Measurements from ENCODE around the gene TXLNA.
"Not testable (repeated sequence)": the region's sequence is repeated elsewhere in the genome, so short reads cannot be mapped to it uniquely, and the experiment has no call there.

The TXLNA gene

DNA sequence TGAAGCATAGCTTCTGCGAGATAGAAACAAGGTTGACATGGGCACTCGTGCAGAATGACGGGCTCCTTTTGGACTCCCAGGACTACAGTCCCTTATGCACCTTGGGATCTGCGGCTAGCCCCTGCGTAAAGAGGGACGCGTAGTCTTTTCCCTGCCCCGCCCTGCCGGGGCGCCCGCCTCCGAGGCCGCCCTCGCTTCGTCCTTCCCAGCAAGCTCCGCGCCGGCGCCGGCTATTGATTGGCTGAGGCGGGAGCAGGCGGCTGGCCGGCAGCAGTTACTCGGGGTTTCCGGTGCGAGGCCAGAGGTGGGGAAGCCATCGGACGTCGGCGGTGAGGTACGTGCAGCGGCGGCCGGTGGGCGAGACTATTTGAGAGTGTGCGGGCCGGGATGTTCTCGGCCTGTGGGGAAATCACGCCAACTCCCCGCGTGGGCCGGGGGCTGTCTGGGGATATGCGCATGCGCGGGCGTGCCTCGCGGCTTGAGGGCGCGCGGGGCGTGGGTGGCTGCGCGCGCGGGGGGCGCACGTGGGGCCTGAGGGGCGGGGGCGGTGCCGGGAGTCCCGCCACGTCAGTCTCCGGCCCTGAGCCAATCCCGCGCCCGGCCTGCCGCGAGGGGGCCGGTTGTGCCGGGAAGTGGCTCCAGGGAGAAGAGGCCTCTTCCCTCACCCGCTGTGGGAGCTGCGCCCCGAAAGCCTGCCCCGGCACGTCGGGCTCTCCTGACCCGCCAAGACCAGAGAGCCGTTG, at the start of gene TXLNA:
Gene TXLNA (plus strand): TSS at position 233 of the 743 bp plus-strand sequence. CDS start 671 bp downstream, outside the sequence.
- DNase-seq (ENCODE audit: low read depth in 2 of 2), result peak; percentile 72 to 74

DNA sequence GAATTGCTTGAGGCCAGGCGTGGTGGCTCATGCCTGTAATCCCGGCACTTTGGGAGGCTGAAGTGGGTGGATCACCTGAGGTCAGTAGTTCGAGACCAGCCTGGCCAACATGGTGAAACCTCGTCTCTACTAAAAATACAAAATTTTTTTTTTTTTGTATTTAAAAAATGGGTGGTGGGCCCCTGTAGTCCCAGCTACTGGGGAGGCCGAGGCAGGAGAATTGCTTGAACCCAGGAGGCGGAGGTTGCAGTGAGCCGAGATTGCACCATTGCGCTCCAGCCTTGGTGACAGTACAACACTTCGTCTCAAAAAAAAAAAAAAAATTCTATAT, 45.6 kb upstream of the TXLNA start:
- not testable (repeated sequence) for DNase-seq (ENCODE audit: low read depth in 2 of 2)

DNA sequence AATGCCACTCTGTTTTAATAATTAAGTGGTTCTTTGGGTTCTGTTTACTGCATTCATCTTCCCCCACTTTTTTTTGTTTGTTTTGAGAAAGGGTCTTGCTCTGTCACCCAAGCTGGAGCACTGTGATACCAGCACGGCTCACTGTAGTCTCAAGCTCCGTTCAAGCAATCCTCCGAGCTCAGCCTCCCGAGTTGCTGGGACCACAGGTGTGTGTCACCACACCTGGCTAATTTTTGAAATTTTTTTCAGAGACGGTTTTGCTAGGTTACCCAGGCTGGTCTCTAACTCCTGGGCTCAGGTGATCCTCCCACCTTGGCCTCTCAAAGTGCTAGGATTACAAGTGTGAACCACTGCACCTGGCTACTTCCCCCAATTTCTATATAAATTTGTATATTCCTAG, 42.4 kb upstream of the TXLNA start:
- no peak for DNase-seq (ENCODE audit: low read depth in 2 of 2)

DNA sequence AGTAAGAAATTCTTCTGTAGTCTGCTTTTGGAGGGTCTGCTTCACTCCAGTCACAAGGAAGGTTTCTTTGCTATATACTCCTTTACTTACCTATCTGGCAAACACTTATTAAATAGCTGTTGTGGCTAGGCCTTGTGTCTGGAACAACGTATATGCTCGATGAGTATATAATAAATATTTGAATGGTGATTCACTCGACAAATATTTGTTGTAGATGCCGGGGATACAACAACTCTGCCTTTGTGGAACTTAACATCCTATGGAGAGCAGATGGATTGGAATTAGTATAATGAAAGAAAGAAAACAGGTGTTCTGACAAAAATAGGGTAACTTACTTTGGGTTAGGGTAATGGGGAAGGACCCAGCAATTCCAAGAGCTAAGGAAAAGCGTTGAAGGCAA, 40.5 kb upstream of the TXLNA start:
- no peak for DNase-seq (ENCODE audit: low read depth in 2 of 2)

DNA sequence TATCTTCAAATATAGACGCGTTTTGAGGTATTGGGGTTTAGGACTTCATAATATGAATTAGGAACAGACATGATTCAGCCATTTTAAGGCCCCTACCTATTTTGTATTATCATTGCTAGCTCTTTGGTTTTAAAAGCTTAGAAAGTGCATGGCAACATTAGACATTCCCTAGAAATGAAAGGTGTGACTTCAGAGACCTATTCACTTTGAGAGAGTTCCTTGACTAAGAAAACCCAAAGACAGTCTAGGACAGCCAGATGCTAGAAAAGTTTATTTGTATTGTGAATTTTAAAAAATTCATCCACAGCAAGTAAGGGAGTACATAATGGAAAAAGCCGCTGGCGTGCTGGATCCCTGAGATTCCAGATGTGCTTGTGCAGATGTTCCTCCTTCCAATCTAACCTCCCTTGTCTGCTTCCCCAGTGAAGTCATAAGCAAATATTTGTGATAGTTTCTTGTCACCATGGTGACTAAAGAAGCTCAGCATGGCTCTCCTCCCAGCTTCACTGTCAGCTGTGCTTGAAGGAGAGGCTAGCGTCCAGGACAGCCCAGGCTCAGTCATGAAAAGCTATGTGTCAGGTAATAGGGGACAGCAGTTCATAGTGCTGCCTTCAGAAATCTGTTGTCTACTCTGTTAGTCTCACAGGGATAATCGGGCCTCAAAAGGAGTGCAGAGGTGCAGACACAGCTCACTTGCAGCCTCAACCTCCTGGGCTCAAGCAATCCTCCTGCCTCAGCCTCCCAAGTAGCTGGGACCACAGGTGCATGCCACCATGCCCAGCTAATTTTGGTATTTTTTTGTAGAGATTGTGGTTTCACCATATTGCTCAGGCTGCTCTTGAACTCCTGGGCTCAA, 36.8 kb upstream of the TXLNA start:
- DNase-seq (ENCODE audit: low read depth in 2 of 2), result no peak

DNA sequence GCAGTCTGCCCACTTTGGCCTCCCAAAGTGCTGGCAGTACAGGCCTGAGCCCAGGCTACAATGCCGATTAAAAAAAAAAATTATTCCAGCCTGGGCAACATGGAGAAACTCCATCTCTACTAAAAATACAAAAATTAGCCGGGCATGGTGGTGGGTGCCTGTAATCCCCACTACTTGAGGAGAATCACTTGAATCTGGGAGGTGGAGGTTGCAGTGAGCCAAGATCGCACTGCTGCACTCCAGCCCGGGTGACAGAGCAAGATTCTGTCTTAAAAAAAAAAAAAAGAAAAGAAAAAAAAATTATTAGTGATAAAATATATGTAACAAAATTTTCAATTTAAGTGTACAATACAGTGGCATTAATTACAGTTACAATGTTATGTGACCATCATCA, 36.2 kb upstream of the TXLNA start:
- not testable (repeated sequence) for DNase-seq (ENCODE audit: low read depth in 2 of 2)

DNA sequence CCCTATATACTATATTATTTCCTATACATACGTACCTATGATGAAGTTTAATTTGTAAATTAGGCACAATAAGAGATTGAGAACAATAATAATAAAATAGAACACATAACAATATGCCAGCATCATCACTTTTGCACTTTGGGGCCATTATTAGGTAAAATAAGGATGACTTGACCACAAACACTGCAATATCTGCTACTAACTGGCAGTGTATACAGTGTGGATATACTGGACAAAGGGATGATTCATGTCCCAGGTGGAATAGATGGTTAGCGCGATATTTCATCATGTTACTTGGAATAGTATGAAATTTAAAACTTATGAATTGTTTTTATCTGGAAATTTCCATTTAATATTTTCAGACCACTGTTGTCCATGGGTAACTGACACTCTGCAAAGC, 35.4 kb upstream of the TXLNA start:
- no peak for DNase-seq (ENCODE audit: low read depth in 2 of 2)

DNA sequence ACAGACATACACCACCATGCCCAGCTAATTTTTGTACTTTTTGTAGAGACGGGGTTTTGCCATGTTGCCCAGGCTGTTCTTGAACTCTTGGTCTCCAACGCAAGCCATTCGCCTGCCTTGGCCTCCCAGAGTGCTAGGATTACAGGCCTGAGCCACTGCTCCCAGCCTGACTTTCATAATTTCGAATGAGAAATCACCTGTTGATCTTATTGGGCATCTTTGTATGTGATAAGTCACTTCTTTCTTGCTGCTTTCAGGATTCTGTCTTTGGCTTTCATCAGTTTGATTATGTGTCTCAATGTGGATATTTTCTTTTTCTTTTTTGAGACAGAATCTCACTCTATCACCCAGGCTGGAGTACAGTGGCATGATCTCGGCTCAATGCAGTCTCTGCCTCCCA, 31.7 kb upstream of the TXLNA start:
- not testable (repeated sequence) for DNase-seq (ENCODE audit: low read depth in 2 of 2)

DNA sequence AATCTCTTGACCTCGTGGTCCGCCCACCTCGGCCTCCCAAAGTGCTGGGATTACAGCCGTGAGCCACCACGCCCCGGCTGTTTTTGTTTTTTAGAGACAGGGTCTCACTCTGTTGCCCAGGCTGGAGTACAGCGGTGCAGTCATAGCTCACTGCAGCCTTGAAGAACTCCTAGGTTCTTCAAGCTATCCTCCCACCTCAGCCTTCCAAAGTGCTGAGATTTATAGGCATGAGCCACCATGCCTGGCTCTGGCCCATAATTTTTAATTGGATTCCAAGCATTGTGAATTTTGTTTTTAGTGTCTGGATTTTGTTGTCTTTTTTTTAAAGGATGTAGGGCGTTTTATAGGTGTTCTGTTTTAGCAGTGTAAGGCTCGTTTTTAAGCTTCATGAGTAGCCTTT, 28.6 kb upstream of the TXLNA start:
- no peak for DNase-seq (ENCODE audit: low read depth in 2 of 2)

DNA sequence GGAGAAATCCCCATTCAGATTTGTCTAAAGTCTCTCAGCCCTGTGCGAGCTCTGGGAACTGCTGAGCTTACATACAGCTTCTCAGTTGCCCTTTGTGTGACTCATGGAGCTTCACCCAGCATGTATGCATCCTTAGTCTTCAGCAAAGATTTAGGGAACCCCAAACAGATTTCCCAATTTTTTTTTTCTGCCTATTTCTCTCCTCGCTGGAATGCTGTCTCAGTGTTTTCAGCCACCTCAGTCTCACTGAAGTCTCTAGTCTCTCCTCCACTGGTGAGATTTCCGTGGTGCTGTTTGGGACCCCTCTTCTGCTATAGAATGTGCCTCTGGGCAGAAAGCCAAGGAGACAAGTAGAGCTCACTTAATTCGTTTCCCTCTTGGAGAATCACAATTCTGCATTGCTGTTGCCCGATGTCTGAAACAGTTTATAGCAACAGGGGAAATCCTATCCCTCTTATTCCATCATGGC, 28.1 kb upstream of the TXLNA start:
- DNase-seq (ENCODE audit: low read depth in 2 of 2), result no peak

DNA sequence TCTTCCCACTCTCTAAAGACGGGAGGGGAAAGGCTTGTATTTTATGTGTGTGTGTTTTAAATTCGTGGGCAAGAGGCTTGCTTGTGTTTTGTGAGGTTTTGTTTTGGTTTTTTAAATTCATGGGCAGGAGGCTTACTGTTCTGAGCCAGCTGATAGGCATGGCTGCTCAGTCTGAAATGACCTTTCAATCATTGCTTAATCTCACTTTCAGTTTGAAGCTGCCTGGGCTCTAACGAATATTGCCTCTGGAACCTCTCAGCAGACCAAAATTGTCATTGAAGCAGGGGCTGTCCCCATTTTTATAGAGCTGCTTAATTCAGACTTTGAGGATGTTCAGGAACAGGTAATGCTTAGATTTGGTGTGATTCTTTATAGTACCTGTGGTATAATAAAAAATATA, 20.3 kb upstream of the TXLNA start:
- DNase-seq (ENCODE audit: low read depth in 2 of 2), result no peak

DNA sequence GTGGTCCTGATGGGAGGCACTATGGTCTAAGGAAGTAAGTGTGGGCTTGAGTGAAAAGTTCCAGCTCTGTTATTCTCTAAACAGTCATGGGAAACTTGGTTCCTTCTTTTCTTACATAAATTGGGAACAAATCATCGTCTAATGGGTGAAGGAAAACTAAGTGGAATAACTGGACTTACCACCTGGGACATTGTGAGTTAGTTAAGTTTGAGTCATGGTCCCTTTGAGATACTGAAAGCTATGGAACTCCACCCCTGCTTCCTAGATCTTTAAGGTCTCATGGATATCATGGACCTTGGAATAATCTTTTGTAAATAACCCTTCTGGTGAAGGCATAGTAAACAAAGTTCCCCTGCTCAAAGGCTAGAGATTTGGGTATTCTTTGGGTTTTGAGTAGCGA, 16.1 kb upstream of the TXLNA start:
- DNase-seq (ENCODE audit: low read depth in 2 of 2), result no peak

DNA sequence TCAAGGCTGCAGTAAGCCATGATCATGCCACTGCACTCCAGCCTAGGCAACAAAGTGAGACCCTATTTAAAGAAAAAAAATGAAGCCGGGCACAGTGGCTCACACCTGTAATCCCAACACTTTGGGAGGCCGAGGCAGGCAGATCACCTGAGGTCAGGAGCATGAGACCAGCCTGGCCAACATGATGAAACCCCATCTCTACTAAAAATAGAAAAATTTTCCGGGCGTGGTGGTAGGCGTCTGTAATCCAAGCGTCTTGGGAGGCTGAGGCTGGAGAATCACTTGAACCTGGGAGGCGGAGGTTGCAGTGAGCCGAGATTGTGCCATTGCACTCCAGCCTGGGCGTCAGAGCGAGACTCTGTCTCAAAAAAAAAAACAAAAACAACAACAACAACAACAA, 13.8 kb upstream of the TXLNA start:
- not testable (repeated sequence) for DNase-seq (ENCODE audit: low read depth in 2 of 2)

DNA sequence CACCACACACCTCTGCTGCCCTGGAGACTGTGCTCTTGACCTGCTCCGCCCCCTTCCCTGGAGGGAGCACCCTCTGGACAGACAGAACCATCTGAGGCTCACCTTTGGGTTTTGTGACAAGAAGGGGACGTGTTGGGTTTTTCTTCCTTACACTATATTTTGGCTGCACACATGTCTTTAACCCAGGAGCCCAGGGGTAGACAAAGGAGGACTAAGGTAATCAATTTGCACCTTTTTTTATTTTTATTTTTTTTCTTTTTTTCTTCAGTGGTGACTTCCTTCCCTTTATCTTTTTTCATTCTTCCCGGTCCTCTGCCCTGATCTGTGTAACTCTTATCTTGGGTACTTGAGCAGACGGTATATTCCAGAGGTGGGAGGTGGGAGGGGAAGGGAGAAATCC, 8.5 kb upstream of the TXLNA start:
- no peak for DNase-seq (ENCODE audit: low read depth in 2 of 2)

DNA sequence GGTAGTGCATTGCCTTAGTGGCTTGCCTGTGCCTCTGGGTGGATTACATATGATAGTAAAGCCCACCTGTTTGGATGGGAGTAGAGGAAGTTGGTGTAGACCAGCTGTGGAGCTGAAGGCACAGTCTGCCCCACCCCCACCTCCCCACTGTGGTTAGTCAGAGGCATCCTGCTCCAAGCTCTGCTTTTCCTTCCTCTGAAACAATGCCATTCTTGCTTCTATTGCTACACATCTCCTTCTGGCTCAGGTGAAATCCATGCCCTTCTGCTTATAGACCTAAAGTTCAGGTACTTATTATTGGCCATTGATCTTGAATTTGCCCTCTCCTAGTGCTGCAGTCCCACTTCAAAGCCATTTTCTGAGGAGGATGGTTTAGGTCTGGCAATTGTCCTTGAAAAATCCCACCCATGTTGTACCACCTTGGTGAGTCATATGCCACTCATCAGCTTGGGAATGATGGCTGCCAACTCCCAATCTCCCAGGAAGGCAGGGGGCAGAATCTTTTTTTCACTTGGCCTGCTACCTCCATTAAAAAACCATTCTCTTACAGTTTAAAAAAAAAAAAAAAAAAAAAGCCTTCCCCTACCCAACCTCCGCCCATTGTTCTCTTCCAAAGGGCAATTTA, 6.7 kb upstream of the TXLNA start:
- no peak for DNase-seq (ENCODE audit: low read depth in 2 of 2)

DNA sequence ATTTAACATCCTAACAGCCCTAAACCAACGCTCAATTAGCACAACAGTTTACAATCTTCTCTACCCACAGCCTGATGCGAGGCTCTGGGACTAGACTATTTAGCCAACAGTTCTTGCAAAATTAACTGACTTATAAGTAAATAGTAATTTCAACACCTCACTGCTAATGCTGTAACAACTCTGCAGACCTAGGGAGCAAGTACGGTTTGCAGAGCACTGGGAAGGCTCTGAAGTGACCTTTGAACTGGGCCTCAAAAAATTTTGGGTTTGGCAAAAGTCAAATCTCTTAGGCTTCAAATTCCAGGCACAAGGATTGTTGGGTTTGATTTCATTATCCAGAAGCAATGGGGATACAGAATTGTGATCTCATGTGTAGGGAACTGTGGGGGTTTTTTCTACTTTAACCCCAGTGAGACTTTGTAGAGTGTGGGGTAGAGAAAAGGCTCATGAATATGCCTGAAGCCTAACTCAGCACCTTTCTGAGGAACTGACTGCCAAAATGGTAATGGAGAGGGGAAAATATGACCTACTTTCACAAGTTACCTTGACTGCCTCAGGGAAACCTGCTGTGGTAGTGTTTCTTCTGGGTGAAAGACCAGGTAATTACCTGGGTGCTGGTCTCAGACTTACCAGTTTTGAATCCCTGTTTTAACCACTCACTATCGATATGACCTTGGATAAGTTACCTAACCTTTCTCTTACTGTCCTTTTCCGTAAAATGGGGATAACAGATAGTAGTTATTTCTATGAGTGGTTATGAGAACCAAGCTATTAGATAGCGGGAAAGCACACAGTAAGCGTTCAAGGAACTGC, 889 bp upstream of the TXLNA start:
- no peak for DNase-seq (ENCODE audit: low read depth in 2 of 2)

DNA sequence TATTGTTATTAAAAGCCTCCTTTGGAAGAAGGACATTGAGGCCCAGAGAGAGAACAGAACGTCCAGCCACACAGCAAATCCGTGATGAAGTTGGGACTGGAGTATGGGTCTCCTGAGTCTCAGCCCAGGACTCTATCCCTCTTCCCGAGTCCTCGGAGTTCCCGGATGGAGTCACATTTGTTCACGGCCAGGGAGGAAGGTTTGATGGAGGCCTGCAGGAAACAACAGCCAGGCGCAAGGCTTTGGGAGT, 357 bp upstream of the TXLNA start:
- DNase-seq (ENCODE audit: low read depth in 2 of 2), result no peak

DNA sequence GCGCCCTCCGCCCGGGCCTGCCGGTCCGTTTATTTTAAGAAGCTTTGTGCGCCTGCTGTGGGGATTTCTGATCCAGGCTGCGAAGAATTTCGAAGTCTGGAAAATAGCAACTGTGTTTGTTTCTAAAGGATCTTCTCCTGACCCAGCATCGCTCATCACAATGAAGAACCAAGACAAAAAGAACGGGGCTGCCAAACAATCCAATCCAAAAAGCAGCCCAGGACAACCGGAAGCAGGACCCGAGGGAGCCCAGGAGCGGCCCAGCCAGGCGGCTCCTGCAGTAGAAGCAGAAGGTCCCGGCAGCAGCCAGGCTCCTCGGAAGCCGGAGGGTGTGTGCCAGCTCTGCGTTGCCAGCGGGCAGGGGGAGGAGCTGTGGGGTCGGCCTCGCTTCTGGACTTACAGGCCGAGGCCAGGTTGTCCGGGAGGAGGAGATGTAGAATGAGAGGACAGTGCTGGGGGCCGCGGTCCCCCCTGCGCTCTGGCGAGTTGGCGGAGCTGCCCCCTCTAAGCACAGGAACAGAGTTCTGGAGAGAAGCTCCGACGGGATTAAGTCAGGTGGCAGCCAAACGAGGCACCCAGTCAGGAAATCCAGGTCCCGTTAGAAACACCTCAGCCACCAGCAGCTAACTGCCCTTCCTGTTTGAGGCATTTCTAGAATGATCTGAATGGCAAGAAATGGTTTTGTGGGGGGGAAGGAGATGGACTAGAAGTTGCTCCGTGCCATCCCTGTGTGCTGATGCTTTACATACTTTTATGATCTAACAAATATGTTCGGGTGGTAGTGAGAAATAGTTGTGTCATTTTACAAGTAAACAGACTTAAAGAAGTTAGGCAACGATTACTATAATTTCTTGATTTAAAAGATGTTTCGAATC, 948 bp downstream of the TXLNA start:
- no peak for DNase-seq (ENCODE audit: low read depth in 2 of 2)

DNA sequence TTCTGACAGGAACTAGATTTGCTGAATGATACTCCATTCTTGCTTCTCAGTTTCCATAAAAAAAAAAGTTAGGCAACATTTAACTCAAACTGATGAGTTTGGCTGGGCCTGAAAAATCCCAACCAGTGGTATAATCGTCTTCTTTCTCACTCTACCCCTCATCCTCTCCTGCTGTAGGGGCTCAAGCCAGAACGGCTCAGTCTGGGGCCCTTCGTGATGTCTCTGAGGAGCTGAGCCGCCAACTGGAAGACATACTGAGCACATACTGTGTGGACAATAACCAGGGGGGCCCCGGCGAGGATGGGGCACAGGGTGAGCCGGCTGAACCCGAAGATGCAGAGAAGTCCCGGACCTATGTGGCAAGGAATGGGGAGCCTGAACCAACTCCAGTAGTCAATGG, 1.6 kb downstream of the TXLNA start:
- DNase-seq (ENCODE audit: low read depth in 2 of 2), result no peak

DNA sequence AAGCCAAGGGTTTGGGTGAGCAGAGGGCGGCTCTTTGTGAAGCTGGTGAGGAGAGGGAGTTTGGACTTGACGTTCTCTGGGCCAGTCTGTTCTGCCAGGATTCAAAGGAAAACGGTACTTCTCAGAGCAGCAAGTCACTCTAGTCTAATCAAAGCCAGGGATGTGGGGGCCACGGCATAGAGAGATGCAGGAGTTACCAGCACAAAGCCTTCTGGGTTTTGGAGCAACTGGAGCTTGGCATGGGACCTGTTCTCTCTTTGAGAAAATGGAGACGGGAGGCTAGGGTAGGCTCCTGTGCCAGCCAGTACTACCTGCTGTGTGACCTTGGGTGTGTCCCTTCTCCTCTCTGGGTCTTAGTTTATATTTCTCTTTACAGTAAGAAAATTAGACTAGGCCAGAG, 2.1 kb downstream of the TXLNA start:
- no peak for DNase-seq (ENCODE audit: low read depth in 2 of 2)

DNA sequence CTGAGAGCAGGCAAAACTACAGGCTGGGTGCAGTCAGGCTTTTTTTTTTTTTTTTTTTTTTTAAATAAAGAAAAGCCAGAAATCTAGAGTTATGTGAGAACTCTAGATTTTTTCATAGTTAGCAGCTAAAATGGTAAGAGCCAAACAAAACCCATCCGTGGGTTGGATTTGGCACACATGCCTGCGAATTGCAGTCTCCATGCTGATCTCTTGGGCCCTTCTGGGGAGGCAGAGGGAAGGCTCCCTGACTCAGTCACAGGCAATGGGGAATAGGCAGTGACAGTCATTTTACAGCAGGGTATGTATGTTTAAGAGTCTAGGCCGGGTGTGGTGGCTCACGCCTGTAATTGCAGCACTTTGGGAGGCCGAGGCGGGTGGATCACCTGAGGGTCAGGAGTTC, 2.6 kb downstream of the TXLNA start:
- DNase-seq (ENCODE audit: low read depth in 2 of 2), result no peak
